ENCODE data around the gene TPRN.
"Not testable (repeated sequence)": the region's sequence is repeated elsewhere in the genome, so short reads cannot be mapped to it uniquely, and the experiment has no call there.

The TPRN gene

GRCh38 chr9:137200311-137201204, at the start of gene TPRN:
Gene TPRN, minus strand, starts transcription at chr9:137200741. Its CDS starts 30 bp downstream, at chr9:137200711.
- peak; percentile 97 for DNase-seq (ENCODE audit: low read depth)

- DNase-seq (ENCODE audit: low read depth), result no peak
These were observed 47.3 kb upstream of the TPRN start for GRCh38 chr9:137247916-137248175.

GRCh38 chr9:137247135-137247915, 46.8 kb upstream of the TPRN start:
- no peak for DNase-seq (ENCODE audit: low read depth)

- no peak for DNase-seq (ENCODE audit: low read depth)
These were observed 45.2 kb upstream of the TPRN start for GRCh38 chr9:137245450-137246421.

GRCh38 chr9:137244486-137245449, 44.2 kb upstream of the TPRN start:
- DNase-seq (ENCODE audit: low read depth), result no peak

GRCh38 chr9:137243626-137244485, 43.3 kb upstream of the TPRN start:
- DNase-seq (ENCODE audit: low read depth), result no peak

- not testable (repeated sequence) for DNase-seq (ENCODE audit: low read depth)
These were observed 42.7 kb upstream of the TPRN start for GRCh38 chr9:137243266-137243625.

GRCh38 chr9:137242269-137243203, 42.0 kb upstream of the TPRN start:
- no peak for DNase-seq (ENCODE audit: low read depth)

- DNase-seq (ENCODE audit: low read depth), result peak; percentile 63
These were observed 41.1 kb upstream of the TPRN start for GRCh38 chr9:137241490-137242268.

- DNase-seq (ENCODE audit: low read depth), result peak; percentile 96
These were observed 40.4 kb upstream of the TPRN start, which contains the start of gene TUBB4B for GRCh38 chr9:137240841-137241489. Gene TUBB4B, plus strand, starts transcription at chr9:137241287. Its CDS starts 74 bp downstream, at chr9:137241361.

- DNase-seq (ENCODE audit: low read depth), result peak; percentile 33
These were observed 39.8 kb upstream of the TPRN start for GRCh38 chr9:137240318-137240840.

GRCh38 chr9:137239541-137240200, 39.1 kb upstream of the TPRN start:
- DNase-seq (ENCODE audit: low read depth), result not testable (repeated sequence)

GRCh38 chr9:137237759-137238726, 37.5 kb upstream of the TPRN start:
- DNase-seq (ENCODE audit: low read depth), result no peak

GRCh38 chr9:137236936-137237421, 36.4 kb upstream of the TPRN start:
- DNase-seq (ENCODE audit: low read depth), result no peak

Data from stimulated activated CD8-positive, alpha-beta memory T cell treated with anti-CD3 and anti-CD28 coated beads, Interleukin-12 subunit alpha, Interleukin-12 subunit beta, amount 100 ng/mL, for 1 hour (primary cell).